LNCAP (cell line): Measurements from ENCODE around the gene DHRS7.

Experiments
- CTCF ChIP-seq: fragments of 450-650 bp; IDR thresholded peaks from 2 replicates; pipeline ENCODE4 v1.5.1; 2017; ENCODE audit warnings: mild to moderate bottlenecking

DHRS7 gene

DNA sequence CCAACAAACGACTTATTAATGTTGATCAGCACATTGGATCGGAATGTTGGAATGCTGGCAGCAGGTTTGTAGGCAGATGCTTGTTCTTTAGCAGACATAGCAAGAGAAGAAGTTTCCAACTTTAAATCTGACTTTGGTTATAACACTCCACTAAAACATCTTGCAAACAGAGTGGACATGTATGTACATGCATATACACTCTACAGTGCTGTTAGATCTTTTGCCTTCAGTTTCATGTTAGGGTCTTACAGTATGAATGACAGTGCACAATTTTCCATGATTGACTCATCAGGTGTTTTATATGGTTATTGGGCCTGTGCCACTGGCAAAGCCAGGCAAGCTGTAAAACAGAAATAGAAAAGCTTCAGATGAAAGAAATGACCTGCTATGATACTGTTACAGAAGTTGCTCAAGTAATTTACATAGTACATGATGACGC is 14.3 kb upstream of the DHRS7 start:
- TF ChIP-seq CTCF = no peak

- no peak for TF ChIP-seq CTCF
These were observed 13.6 kb upstream of the DHRS7 start for GRCh38 chr14:60178820-60179219.

- no peak for TF ChIP-seq CTCF
These were observed 13.0 kb upstream of the DHRS7 start for GRCh38 chr14:60178164-60178563.

DNA sequence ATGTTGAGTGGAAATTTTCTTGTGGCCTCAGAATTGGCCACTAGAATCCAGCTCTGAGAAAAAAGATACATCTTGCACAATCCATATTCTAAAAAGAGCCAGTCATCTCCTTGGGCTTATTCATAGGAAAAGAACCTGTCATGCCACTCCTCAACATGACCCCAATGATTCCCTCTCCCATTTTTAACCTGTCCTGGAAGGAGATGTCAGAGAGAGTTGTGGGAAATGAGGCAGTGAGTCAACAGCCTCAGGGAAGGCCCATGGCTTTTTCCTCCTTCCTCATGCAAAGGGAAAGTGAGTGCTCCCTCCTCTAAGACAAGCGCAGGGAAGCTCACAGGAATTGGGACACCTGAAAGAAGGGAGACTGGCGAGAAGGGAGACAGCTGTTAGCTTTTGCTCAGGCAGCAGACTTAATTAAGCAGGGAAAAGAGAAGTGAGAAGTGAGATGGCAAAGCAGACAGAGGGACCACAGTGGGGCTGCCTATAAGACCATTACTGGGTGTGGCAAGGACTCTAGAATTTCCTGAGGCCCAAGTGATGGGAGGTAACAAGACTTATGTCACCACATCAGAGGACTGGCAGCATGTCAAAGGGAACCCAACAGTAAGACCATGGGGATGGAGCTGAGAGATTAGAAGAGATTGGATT is 10.2 kb upstream of the DHRS7 start:
- TF ChIP-seq CTCF = no peak

DNA sequence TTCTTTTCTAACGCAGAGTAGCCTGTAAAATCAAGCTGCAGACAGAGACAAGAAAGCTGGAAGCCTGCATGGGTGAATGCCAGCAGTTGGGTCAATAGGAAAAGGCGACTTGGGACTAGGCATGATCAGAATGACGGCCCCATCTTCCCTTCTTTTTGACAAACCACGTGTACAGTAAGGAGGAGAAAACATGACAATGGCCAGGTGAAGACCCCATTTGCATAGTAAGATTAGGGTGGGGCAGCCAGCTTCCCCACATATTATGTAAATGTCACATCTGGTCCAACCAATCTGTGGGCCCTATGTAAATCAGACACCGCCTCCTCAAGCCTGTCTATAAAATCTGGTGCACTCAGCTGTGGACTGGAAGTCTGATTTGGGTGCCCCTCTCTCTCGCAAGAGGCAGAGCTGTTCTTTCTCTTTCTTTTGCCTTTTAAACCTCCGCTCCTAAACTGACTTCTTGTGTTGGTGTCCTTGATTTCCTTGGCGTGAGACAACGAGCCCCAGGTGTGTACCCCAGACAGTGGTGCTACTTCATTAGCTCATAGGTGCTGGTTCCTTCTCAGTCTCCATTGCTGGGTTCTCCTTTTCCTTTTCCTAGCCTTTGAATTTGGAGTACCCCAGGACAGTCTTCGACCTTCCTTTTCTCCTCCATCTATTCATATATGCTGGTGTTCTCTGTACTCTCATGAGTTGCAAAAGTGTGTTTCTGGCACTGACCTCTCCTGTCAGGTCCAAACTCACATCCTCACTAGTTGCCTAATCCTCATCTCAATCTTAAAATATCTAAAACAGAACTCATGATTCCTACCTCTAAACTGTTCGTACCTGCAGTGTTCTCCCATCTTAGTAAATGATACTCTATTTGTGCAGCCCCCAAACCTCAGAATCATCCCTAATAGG is 9.4 kb upstream of the DHRS7 start:
- TF ChIP-seq CTCF = no peak

GRCh38 chr14:60171690-60172089 is 6.5 kb upstream of the DHRS7 start:
- TF ChIP-seq CTCF = no peak

DNA sequence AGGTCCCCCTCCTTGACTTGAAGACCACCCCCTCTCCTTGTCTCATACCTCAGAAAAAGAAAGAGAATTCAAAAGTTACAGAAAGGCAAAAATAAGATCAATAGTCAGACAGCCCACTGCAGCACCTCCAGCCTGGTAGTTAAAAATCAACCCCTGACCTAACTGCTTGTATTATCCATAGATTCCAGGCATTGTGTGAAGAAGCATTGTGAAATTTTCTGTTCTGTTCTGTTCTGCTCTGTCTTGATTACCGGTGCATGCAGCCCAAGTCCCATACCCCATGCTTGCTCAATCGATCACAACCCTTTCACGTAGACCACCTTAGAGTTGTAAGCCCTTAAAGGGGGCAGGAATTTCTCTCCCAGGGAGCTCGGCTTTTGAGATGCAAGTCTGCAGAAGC is 5.8 kb upstream of the DHRS7 start:
- TF ChIP-seq CTCF = no peak
